Mucosa of rectum (tissue), 2 donors: ENCODE measurements around the gene PRM3.

Source experiments
- H3K27ac ChIP-seq, 2 donors: one replicate each; pipeline ENCODE4 v1.7.0; 2013; ENCODE audit warnings: inconsistent platforms in 2 of 2, low read depth in 2 of 2, low read length in 2 of 2
- H3K27me3 ChIP-seq, 2 donors: one replicate each; pipeline ENCODE4 v1.7.0; 2013; ENCODE audit warnings: low read length in 2 of 2; ENCODE audit not compliant: control insufficient read depth in 2 of 2, insufficient read depth in 2 of 2
- H3K36me3 ChIP-seq, 2 donors: one replicate each; pipeline ENCODE4 v1.7.0; 2013; ENCODE audit warnings: low read length in 2 of 2; ENCODE audit not compliant: control insufficient read depth in 2 of 2, insufficient read depth in 2 of 2
- H3K4me1 ChIP-seq, 2 donors: one replicate each; pipeline ENCODE4 v1.7.0; 2013; ENCODE audit warnings: low read length in 2 of 2, mild to moderate bottlenecking in 1 of 2; ENCODE audit not compliant: control insufficient read depth in 2 of 2, insufficient read depth in 2 of 2
- H3K4me3 ChIP-seq, 2 donors: one replicate each; pipeline ENCODE4 v1.7.0; 2013; ENCODE audit warnings: low read length in 2 of 2
- H3K9ac ChIP-seq, 2 donors: one replicate each; pipeline ENCODE4 v1.7.0; 2013; ENCODE audit warnings: low read length in 2 of 2, low read depth in 1 of 2, mild to moderate bottlenecking in 1 of 2
- H3K9me3 ChIP-seq, 2 donors: one replicate each; pipeline ENCODE4 v1.7.0; 2013; ENCODE audit warnings: low read length in 2 of 2; ENCODE audit not compliant: control insufficient read depth in 2 of 2
- donor health status: healthy.
- donor health status: Normal muscosa, but diverticular disease.

PRM3 gene

DNA sequence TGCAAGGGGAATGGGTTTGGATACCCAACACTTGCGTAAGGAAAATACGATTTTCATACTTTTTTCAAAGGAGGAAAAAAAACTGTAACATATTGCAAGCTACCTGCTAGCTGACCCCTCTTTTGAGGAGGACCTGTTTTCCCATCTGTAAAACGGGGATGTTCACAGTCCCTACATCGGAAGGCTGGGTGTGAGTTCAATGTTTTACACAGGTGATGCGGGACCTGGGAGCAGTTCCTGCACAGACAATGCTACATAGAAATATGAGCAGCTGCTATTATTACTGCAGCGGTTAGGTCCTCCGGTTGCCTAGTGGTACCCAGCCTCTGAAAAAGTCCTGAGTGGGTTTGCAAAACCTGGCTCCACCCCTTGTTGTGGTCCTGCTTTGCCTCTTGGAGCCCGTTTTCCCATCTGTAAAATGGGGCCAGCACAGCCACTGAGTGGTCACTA is 20.9 kb downstream of the PRM3 start:
- no peaks in the 10 kb centered on the region for H3K9me3 ChIP-seq

DNA sequence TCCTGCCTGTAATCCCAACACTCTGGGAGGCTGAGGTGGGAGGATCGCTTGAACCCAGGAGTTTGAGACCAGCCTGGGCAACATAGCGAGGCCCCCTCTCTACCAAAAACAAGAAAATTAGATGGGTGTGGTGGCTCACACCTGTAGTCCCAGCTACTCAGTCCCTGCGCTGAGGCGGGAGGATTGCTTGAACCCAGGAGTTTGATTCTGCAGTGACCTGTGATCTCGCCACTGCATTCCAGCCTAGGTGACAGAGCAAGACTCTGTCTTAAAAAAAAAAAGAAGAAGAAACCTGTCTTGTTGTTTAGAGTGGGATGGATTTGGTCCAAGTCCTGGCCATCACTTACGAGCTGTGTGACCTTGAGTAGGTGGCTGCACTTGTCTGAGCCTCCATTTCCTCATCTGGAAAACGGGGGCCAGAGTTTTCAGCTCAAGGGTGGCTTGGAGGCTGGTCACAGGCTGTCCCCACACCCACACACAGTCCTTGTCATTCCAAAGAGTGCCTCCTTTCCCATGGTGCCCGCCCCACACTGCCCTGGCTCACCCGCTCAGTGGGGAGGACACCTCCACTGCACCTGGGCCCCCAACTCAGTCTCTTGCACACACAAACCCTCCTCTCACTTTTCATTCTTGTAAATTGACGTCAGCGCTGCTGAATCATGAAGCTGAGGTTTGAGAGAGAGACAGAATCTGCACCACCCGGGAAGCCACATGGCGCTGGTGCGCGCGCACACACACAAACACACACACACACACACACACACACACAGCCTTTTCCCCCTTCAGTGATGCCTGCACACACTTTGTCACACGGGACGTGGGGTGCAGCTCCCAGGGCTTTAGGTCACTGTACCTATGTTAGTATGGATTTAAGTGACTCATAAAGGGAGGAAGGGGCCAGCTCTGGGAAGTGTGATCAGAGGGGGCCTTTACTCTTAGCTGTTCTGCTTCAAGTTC is 21.6 kb downstream of the PRM3 start:
- Histone ChIP-seq H3K36me3 (peaks cover 0 to 1% of the 10 kb centered on the region in 2 donors), H3K27ac (no peak overlapping the region), H3K4me1 (peaks cover 10 to 12% of the 10 kb centered on the region in 2 donors), H3K27me3 (no peaks in the 10 kb centered on the region), H3K9ac (no peak overlapping the region), H3K4me3 (peak overlapping the region in 1 of 2 donors; percentile 3), H3K9me3 (no peaks in the 10 kb centered on the region)

More for the DNA sequence above, 20.9 kb downstream of the PRM3 start:
- Histone ChIP-seq H3K4me3 (peak overlapping the region in 1 of 2 donors; percentile 3), H3K27ac (no peak overlapping the region), H3K9ac (no peak overlapping the region), H3K4me1 (peaks cover 17 to 19% of the 10 kb centered on the region in 2 donors), H3K36me3 (peaks cover 0 to 1% of the 10 kb centered on the region in 2 donors), H3K27me3 (no peaks in the 10 kb centered on the region)

- Histone ChIP-seq H3K27me3 (no peaks in the 10 kb centered on the region), H3K9ac (no peak overlapping the region), H3K9me3 (no peaks in the 10 kb centered on the region), H3K36me3 (peaks cover 0 to 1% of the 10 kb centered on the region in 2 donors), H3K27ac (no peak overlapping the region), H3K4me3 (no peak overlapping the region), H3K4me1 (peaks cover 8 to 11% of the 10 kb centered on the region in 2 donors)
Measured at GRCh38 chr16:11250786-11251524, 22.5 kb downstream of the PRM3 start.

GRCh38 chr16:11250091-11250785 is 23.2 kb downstream of the PRM3 start:
- peaks cover 0 to 1% of the 10 kb centered on the region in 2 donors for H3K36me3 ChIP-seq
- H3K4me3 ChIP-seq, result no peak overlapping the region
- peaks cover 8 to 11% of the 10 kb centered on the region in 2 donors for H3K4me1 ChIP-seq
- H3K27ac ChIP-seq, result no peak overlapping the region
- H3K9ac ChIP-seq, result no peak overlapping the region
- H3K27me3 ChIP-seq, result no peaks in the 10 kb centered on the region
- no peaks in the 10 kb centered on the region for H3K9me3 ChIP-seq

DNA sequence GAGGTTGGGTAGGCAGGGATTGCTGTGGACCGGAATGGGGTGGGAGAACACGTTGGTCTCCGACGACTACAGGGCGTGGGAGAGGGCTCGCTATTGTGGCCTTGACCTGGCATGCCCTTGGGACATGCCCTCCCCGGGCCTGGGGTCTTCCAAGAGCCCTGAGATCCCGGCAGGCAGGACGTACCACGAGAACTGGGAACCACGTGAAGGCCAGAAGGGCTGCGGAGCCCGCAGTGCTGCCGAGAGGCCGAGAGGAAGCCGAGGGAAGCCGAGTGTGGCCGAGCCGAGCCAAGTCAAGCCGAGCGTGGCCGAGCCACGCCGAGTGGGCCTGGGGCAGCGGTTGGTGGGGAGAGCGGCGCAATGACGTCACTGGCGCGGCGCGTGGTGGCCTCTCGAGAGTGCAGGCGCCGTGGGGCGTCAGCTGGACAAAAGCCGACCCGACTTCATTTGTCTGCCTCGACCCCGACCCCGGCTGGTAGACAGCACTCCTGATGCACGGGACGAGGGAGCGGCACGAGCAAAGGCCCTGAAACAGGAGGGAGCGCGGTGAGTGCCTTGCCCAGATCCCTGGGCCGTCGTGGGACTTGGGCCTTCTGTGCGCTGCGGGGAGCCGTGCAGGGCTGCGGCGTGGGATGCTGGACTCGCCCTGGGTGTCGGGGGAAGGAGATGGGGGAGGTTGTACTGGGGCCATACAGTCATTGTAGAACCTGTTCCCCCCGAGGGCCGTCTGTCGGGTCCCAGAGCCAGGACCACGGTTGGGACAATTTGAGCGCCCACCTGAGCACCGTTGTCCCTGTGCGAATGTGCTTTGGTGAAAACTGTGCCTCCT is 24.0 kb downstream of the PRM3 start:
- Histone ChIP-seq H3K4me3 (no peak overlapping the region), H3K27ac (no peak overlapping the region), H3K4me1 (peaks cover 4 to 6% of the 10 kb centered on the region in 2 donors), H3K36me3 (peaks cover 0 to 1% of the 10 kb centered on the region in 2 donors), H3K9me3 (no peaks in the 10 kb centered on the region), H3K9ac (no peak overlapping the region), H3K27me3 (no peaks in the 10 kb centered on the region)

DNA sequence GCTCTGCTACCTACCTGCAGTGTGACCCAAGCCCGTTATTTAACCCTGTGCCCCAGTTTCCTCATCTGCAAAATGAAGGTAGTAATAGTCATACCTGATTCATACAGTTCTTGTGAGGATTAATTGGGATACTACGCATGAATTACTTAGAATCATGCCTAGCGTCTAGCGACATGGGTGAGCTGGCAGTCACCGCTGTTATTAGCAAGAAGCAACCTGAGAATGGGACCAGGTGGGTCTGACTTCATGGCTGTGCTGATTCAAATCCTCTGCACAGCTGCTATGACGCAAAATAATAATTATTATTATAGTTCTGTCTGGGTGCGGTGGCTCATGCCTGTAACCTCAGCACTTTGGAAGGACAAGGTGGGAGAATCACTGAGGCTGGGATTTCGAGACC is 25.3 kb downstream of the PRM3 start:
- Histone ChIP-seq H3K9me3 (no peaks in the 10 kb centered on the region), H3K4me3 (no peak overlapping the region), H3K36me3 (peaks cover 0 to 1% of the 10 kb centered on the region in 2 donors), H3K4me1 (no peaks in the 10 kb centered on the region), H3K9ac (no peak overlapping the region), H3K27ac (no peak overlapping the region), H3K27me3 (no peaks in the 10 kb centered on the region)

DNA sequence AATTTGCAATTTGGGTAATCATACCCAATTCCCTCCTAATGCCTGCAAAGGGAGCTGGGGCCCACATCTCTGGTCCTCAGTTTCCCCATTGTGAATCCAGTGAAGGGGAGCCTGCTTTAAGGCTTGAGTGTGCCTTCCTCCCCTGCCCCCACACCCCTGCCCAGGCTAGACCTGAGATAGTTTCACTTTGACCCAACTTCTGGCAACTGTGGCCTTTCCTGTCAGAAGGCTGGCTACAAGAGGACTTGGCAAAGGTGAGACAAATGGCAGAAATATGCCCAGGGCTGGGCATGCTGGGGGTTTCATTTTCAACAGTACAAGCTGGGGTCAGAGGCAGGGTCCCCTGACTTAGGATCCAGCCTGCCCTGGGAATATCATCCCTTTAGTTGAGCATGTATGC is 27.4 kb downstream of the PRM3 start:
- Histone ChIP-seq H3K27me3 (no peaks in the 10 kb centered on the region), H3K27ac (no peak overlapping the region), H3K4me1 (no peaks in the 10 kb centered on the region), H3K36me3 (no peaks in the 10 kb centered on the region), H3K9ac (no peak overlapping the region), H3K9me3 (no peaks in the 10 kb centered on the region), H3K4me3 (no peak overlapping the region)

GRCh38 chr16:11245222-11245737 is 28.1 kb downstream of the PRM3 start:
- H3K4me1 ChIP-seq, result no peaks in the 10 kb centered on the region
- H3K9ac ChIP-seq, result no peak overlapping the region
- no peaks in the 10 kb centered on the region for H3K27me3 ChIP-seq
- no peaks in the 10 kb centered on the region for H3K9me3 ChIP-seq
- no peak overlapping the region for H3K27ac ChIP-seq
- no peaks in the 10 kb centered on the region for H3K36me3 ChIP-seq
- no peak overlapping the region for H3K4me3 ChIP-seq

DNA sequence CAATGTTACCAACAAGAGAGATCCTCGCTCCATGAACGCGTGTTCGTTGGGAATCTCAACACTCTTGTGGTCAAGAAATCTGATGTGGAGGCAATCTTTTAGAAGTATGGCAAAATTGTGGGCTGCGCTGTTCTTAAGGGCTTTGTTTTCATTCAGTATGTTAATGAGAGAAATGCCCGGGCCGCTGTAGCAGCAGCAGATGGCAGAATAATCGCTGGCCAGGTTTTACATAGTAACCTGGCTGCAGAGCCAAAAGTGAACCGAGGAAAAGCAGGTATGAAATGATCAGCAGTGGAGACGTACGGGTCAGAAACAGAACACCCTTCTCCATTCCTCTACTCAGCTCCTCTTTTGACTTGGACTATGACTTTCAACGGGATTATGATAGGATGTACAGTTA is 30.8 kb downstream of the PRM3 start:
- no peak overlapping the region for H3K4me3 ChIP-seq
- no peaks in the 10 kb centered on the region for H3K9me3 ChIP-seq
- H3K9ac ChIP-seq, result no peak overlapping the region
- no peaks in the 10 kb centered on the region for H3K27me3 ChIP-seq
- no peaks in the 10 kb centered on the region for H3K4me1 ChIP-seq
- H3K36me3 ChIP-seq, result no peaks in the 10 kb centered on the region
- no peak overlapping the region for H3K27ac ChIP-seq
